Large intestine (tissue), 3 donors: ENCODE measurements around the gene LAPTM5. TPM values are rescaled to one million over a fixed set of nuclear protein-coding genes. Genes with fewer than 3 reads are reported as not detected.

Source experiments
- DNase-seq, 2 donors: peaks; one replicate each; pipeline versions ENCODE4 v3.0.0 to v3.0.0-alpha.2; 2013
- H3K27ac ChIP-seq: one replicate; pipeline ENCODE4 v1.5.1; 2013; ENCODE audit warnings: low read length
- H3K27me3 ChIP-seq: 2 replicates; pipeline ENCODE4 v1.6.1; 2013; ENCODE audit warnings: low read length; ENCODE audit not compliant: control insufficient read depth, insufficient read depth
- H3K36me3 ChIP-seq: 2 replicates; pipeline ENCODE4 v1.6.1; 2013; ENCODE audit warnings: low read length; ENCODE audit not compliant: control insufficient read depth, insufficient read depth
- H3K4me1 ChIP-seq: one replicate; pipeline ENCODE4 v1.6.1; 2013; ENCODE audit warnings: low read length; ENCODE audit not compliant: control insufficient read depth, insufficient read depth
- H3K4me3 ChIP-seq: one replicate; pipeline ENCODE4 v1.5.1; 2013; ENCODE audit warnings: low read length
- H3K9me3 ChIP-seq: one replicate; pipeline ENCODE4 v1.6.1; 2013; ENCODE audit warnings: mild to moderate bottlenecking, low read depth, low read length, moderate library complexity; ENCODE audit not compliant: control insufficient read depth
- WGBS: methylation state at CpG from one replicate; pipeline ENCODE4 v1.1.5; 2013; ENCODE audit warnings: low lambda C conversion rate; ENCODE audit not compliant: insufficient coverage; 5-methylcytosine and 5-hydroxymethylcytosine counted together
- polyA plus RNA-seq: library from polyadenylated mRNA; unstranded; fragments of 120-200 nt; gene quantifications from one replicate; pipeline ENCODE4 v1.2.1, GENCODE V29; 2013

Gene LAPTM5
- polyA plus RNA-seq, 1 donor = 39.9 TPM

- no peak for DNase-seq
- H3K27ac ChIP-seq = no peak overlapping the region
- no peak overlapping the region for H3K4me3 ChIP-seq
- no peaks in the 10 kb centered on the region for H3K27me3 ChIP-seq
- peaks cover 2% of the 10 kb centered on the region for H3K4me1 ChIP-seq
- no peaks in the 10 kb centered on the region for H3K9me3 ChIP-seq
- no CpG with 5 or more reads among the region's 4 CpGs for WGBS
- H3K36me3 ChIP-seq = no peaks in the 10 kb centered on the region
Observed at GRCh38 chr1:30756206-30756544, 1.4 kb downstream of the LAPTM5 start.

- H3K4me1 ChIP-seq = peaks cover 7% of the 10 kb centered on the region
- no peak for DNase-seq
- H3K4me3 ChIP-seq = no peak overlapping the region
- no peak overlapping the region for H3K27ac ChIP-seq
- WGBS = no CpG with 5 or more reads among the region's 4 CpGs
- H3K27me3 ChIP-seq = no peaks in the 10 kb centered on the region
- no peaks in the 10 kb centered on the region for H3K36me3 ChIP-seq
- H3K9me3 ChIP-seq = no peaks in the 10 kb centered on the region
Observed at GRCh38 chr1:30755746-30756145, 1.8 kb downstream of the LAPTM5 start.

GRCh38 chr1:30755334-30755733 is 2.2 kb downstream of the LAPTM5 start:
- Histone ChIP-seq H3K36me3 (no peaks in the 10 kb centered on the region), H3K4me3 (no peak overlapping the region), H3K4me1 (peaks cover 11% of the 10 kb centered on the region), H3K9me3 (no peaks in the 10 kb centered on the region), H3K27me3 (no peaks in the 10 kb centered on the region), H3K27ac (no peak overlapping the region)
- no CpG with 5 or more reads among the region's 6 CpGs for WGBS
- DNase-seq = no peak

GRCh38 chr1:30754684-30755171 is 2.8 kb downstream of the LAPTM5 start:
- DNase-seq = no peak
- WGBS = no CpG with 5 or more reads among the region's 9 CpGs
- no peak overlapping the region for H3K27ac ChIP-seq
- H3K4me1 ChIP-seq = peaks cover 11% of the 10 kb centered on the region
- H3K27me3 ChIP-seq = no peaks in the 10 kb centered on the region
- no peak overlapping the region for H3K4me3 ChIP-seq
- H3K9me3 ChIP-seq = no peaks in the 10 kb centered on the region
- H3K36me3 ChIP-seq = no peaks in the 10 kb centered on the region

GRCh38 chr1:30753660-30754123 is 3.9 kb downstream of the LAPTM5 start:
- no peak overlapping the region for H3K27ac ChIP-seq
- H3K4me1 ChIP-seq = peaks cover 22% of the 10 kb centered on the region
- WGBS = 94% methylated on average over 3 of the region's 13 CpGs
- no peak overlapping the region for H3K4me3 ChIP-seq
- no peaks in the 10 kb centered on the region for H3K9me3 ChIP-seq
- no peaks in the 10 kb centered on the region for H3K36me3 ChIP-seq
- H3K27me3 ChIP-seq = no peaks in the 10 kb centered on the region
- no peak for DNase-seq

GRCh38 chr1:30753118-30753517 is 4.5 kb downstream of the LAPTM5 start:
- no peaks in the 10 kb centered on the region for H3K36me3 ChIP-seq
- 100% methylated on average over 1 of the region's 3 CpGs for WGBS
- H3K4me3 ChIP-seq = no peak overlapping the region
- H3K27ac ChIP-seq = no peak overlapping the region
- no peaks in the 10 kb centered on the region for H3K9me3 ChIP-seq
- peaks cover 27% of the 10 kb centered on the region for H3K4me1 ChIP-seq
- no peak for DNase-seq
- H3K27me3 ChIP-seq = no peaks in the 10 kb centered on the region

- H3K27me3 ChIP-seq = no peaks in the 10 kb centered on the region
- peaks cover 32% of the 10 kb centered on the region for H3K4me1 ChIP-seq
- no CpG with 5 or more reads among the region's 9 CpGs for WGBS
- no peak for DNase-seq
- H3K27ac ChIP-seq = no peak overlapping the region
- H3K36me3 ChIP-seq = no peaks in the 10 kb centered on the region
- H3K4me3 ChIP-seq = no peak overlapping the region
- no peaks in the 10 kb centered on the region for H3K9me3 ChIP-seq
Observed at GRCh38 chr1:30752651-30752908, 5.0 kb downstream of the LAPTM5 start.

- no CpG with 5 or more reads among the region's 8 CpGs for whole genome bisulfite sequencing
- Histone ChIP-seq H3K9me3 (no peaks in the 10 kb centered on the region), H3K27ac (no peak overlapping the region), H3K36me3 (no peaks in the 10 kb centered on the region), H3K4me1 (peaks cover 37% of the 10 kb centered on the region), H3K27me3 (no peaks in the 10 kb centered on the region), H3K4me3 (no peak overlapping the region)
- DNase-seq = no peak
Observed at GRCh38 chr1:30751830-30752650, 5.5 kb downstream of the LAPTM5 start.

GRCh38 chr1:30750731-30751291 is 6.8 kb downstream of the LAPTM5 start:
- no peaks in the 10 kb centered on the region for H3K9me3 ChIP-seq
- no peaks in the 10 kb centered on the region for H3K36me3 ChIP-seq
- no CpG with 5 or more reads among the region's 10 CpGs for WGBS
- DNase-seq = no peak
- no peak overlapping the region for H3K27ac ChIP-seq
- peaks cover 50% of the 10 kb centered on the region for H3K4me1 ChIP-seq
- H3K4me3 ChIP-seq = no peak overlapping the region
- no peaks in the 10 kb centered on the region for H3K27me3 ChIP-seq

- no peak overlapping the region for H3K27ac ChIP-seq
Observed at GRCh38 chr1:30749691-30750583, 7.6 kb downstream of the LAPTM5 start.

More at GRCh38 chr1:30749691-30750583, 7.6 kb downstream of the LAPTM5 start:
- WGBS = 74% methylated on average over 3 of the region's 23 CpGs
- H3K4me1 ChIP-seq = peaks cover 58% of the 10 kb centered on the region
- no peaks in the 10 kb centered on the region for H3K27me3 ChIP-seq
- H3K4me3 ChIP-seq = no peak overlapping the region
- no peak for DNase-seq
- no peaks in the 10 kb centered on the region for H3K36me3 ChIP-seq
- H3K9me3 ChIP-seq = no peaks in the 10 kb centered on the region
